Esophagus squamous epithelium (tissue), 5 donors: ENCODE measurements around the gene ZNF597. TPM values are rescaled to one million over a fixed set of nuclear protein-coding genes. Genes with fewer than 3 reads are reported as not detected.

Experiments
- DNase-seq: peaks from one replicate; lab custom pipeline; 2025; lab: John Stamatoyannopoulos, UW
- H3K27ac ChIP-seq, 4 donors: fragments of 200-600 bp; sonication (generic); one replicate each; pipeline ENCODE4 v1.5.1; 2016 to 2019; ENCODE audit warnings: mild to moderate bottlenecking in 1 of 4
- H3K27me3 ChIP-seq, 4 donors: fragments of 200-600 bp; sonication (generic); 1 replicate in 3 of 4; 2 replicates in 1 of 4; pipeline versions ENCODE4 v1.5.1 to v1.6.0; 2017 to 2021; ENCODE audit warnings: antibody characterized with exemption in 1 of 4
- H3K36me3 ChIP-seq, 3 donors: fragments of 200-600 bp; sonication (generic); one replicate each; pipeline ENCODE4 v1.5.1; 2016 to 2019
- H3K4me1 ChIP-seq, 3 donors: fragments of 200-600 bp; sonication (generic); one replicate each; pipeline ENCODE4 v1.5.1; 2017 to 2019
- H3K4me3 ChIP-seq, 4 donors: fragments of 200-600 bp; sonication (generic); 1 replicate in 3 of 4; 2 replicates in 1 of 4; pipeline ENCODE4 v1.5.1; 2016 to 2019; ENCODE audit warnings: mild to moderate bottlenecking in 2 of 4, moderate library complexity in 1 of 4
- H3K9me3 ChIP-seq, 3 donors: fragments of 200-600 bp; sonication (generic); one replicate each; pipeline ENCODE4 v1.5.1; 2016 to 2019
- CTCF ChIP-seq, 6 experiments: fragments of 450-650 bp in 4 of 6; fragments of 200-600 bp in 2 of 6; sonication (generic) in 2 of 6; IDR thresholded peaks; one replicate each; pipeline ENCODE4 v1.5.1; 2016 to 2019; ENCODE audit warnings: antibody characterized with exemption in 6 of 6, mild to moderate bottlenecking in 4 of 6, moderate library complexity in 4 of 6
- POLR2A ChIP-seq, 4 donors: fragments of 450-650 bp; IDR thresholded peaks; one replicate each; pipeline ENCODE4 v1.6.1; 2017; ENCODE audit warnings: antibody characterized with exemption in 4 of 4, mild to moderate bottlenecking in 4 of 4, moderate library complexity in 3 of 4
- WGBS, 2 donors: methylation state at CpG; one replicate each; pipeline ENCODE4 v1.1.5; 2018; 5-methylcytosine and 5-hydroxymethylcytosine counted together
- intact Hi-C: fragments of 100-400 bp; cut with DNase I; formaldehyde crosslinking; loops from one replicate; pipeline ENCODE4 v1.15.0; 2022
- total RNA-seq, 4 donors: library from RNA; depleted of rRNA; stranded (reverse); fragments of >200 nt; gene quantifications; one replicate each; pipeline ENCODE4 v1.1.0, GENCODE V29; 2016
- donor health status: DM: yes; HTN: yes; CAD: no.

The ZNF597 gene
- total RNA-seq, 4 donors from 2014 or later = 0.68 to 2.1 (median 1.0) TPM

DNA sequence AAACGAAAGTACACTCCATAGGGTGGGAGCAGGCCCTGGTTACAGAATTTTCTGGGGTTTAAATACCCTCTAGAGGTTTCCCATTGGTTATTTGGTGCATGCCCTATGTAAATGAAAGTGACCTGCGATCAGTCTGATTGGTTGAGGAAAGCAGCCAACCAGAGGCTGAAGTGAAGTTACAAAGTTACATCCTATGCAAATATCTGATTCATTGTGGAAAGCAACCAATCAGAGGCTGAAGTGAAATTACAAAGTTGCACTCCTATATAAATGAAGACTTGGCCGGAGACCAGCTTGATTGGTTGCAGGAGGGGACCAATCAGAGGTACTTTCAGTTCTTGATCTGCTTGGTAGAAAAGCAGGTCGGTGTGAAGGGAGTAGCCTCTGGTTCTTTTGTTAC, 24.6 kb upstream of the ZNF597 start:
- no peaks in the 10 kb centered on the region for H3K27me3 ChIP-seq
- no peaks in the 10 kb centered on the region for H3K9me3 ChIP-seq
- H3K4me1 ChIP-seq = peaks cover 0 to 52% (median 8%) of the 10 kb centered on the region in 3 donors
- H3K4me3 ChIP-seq = no peak overlapping the region
- intact Hi-C loops = no loop called here
- peaks cover 0 to 60% (median 0%) of the 10 kb centered on the region in 3 donors for H3K36me3 ChIP-seq
- no peak overlapping the region for H3K27ac ChIP-seq
- TF ChIP-seq POLR2A (IDR thresholded peaks at IDR 0.05) (no peak), CTCF (IDR thresholded peaks at IDR 0.05) (no peak)
- DNase-seq = no peak
- WGBS, 2 donors = 78 to 83% methylated on average over 4 of the region's 4 CpGs

- DNase-seq = no peak
- H3K4me1 ChIP-seq = peaks cover 0 to 57% (median 8%) of the 10 kb centered on the region in 3 donors
- H3K4me3 ChIP-seq = no peak overlapping the region
- peaks cover 0 to 55% (median 0%) of the 10 kb centered on the region in 3 donors for H3K36me3 ChIP-seq
- intact Hi-C loops = no loop called here
- no peaks in the 10 kb centered on the region for H3K27me3 ChIP-seq
- TF ChIP-seq CTCF (IDR thresholded peaks at IDR 0.05) (no peak), POLR2A (IDR thresholded peaks at IDR 0.05) (no peak)
- no peaks in the 10 kb centered on the region for H3K9me3 ChIP-seq
- H3K27ac ChIP-seq = no peak overlapping the region
- 94 to 97% methylated on average over 6 to 8 of the region's 8 CpGs for WGBS, 2 donors
Measured at GRCh38 chr16:3467182-3467581, 23.9 kb upstream of the ZNF597 start.

GRCh38 chr16:3465911-3466584, 22.7 kb upstream of the ZNF597 start:
- intact Hi-C loops = no loop called here
- Histone ChIP-seq H3K4me3 (no peak overlapping the region), H3K27ac (no peak overlapping the region), H3K27me3 (no peaks in the 10 kb centered on the region), H3K36me3 (peaks cover 0 to 50% (median 0%) of the 10 kb centered on the region in 3 donors), H3K9me3 (no peaks in the 10 kb centered on the region), H3K4me1 (peaks cover 5 to 65% (median 14%) of the 10 kb centered on the region in 3 donors)
- TF ChIP-seq POLR2A (IDR thresholded peaks at IDR 0.05) (no peak), CTCF (IDR thresholded peaks at IDR 0.05) (no peak)
- WGBS, 2 donors = 84 to 91% methylated on average over 18 to 20 of the region's 21 CpGs
- no peak for DNase-seq

GRCh38 chr16:3465301-3465700, 22.0 kb upstream of the ZNF597 start:
- Histone ChIP-seq H3K4me1 (peaks cover 10 to 73% (median 20%) of the 10 kb centered on the region in 3 donors), H3K27ac (no peak overlapping the region), H3K9me3 (no peaks in the 10 kb centered on the region), H3K4me3 (no peak overlapping the region), H3K36me3 (peaks cover 0 to 45% (median 0%) of the 10 kb centered on the region in 3 donors), H3K27me3 (no peaks in the 10 kb centered on the region)
- TF ChIP-seq POLR2A (IDR thresholded peaks at IDR 0.05) (no peak), CTCF (IDR thresholded peaks at IDR 0.05) (no peak)
- no peak for DNase-seq
- intact Hi-C loops = no loop called here
- 91% methylated on average over 8 to 9 of the region's 12 CpGs for WGBS, 2 donors

DNA sequence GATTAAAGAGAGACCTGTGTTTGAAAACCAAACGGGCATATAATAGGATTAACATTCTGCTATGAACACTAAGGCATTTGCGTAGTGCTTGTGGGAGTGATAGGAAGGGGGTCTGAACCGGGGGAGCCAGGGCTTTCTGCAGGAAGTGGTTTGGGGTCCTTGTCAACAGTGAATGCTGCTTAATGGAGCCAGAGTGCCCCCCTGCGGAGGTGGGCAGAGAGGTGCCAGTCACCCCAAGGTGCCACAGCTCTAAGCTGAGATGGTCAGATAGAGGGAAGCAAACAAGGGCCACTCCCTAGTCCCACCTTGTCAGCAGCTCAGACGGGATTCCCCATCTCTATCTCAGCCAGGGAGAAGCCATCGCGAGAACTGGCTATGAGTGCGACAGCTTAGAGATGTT, 17.8 kb upstream of the ZNF597 start:
- Histone ChIP-seq H3K36me3 (peaks cover 0 to 10% (median 0%) of the 10 kb centered on the region in 3 donors), H3K27ac (no peak overlapping the region), H3K4me1 (peaks cover 34 to 68% (median 43%) of the 10 kb centered on the region in 3 donors), H3K4me3 (no peak overlapping the region), H3K9me3 (no peaks in the 10 kb centered on the region), H3K27me3 (no peaks in the 10 kb centered on the region)
- no peak for TF ChIP-seq CTCF (IDR thresholded peaks at IDR 0.05)
- intact Hi-C loops = no loop called here
- no peak for DNase-seq
- WGBS, 2 donors = 53 to 65% methylated on average over 8 of the region's 8 CpGs
